IMR-90 (cell line): ENCODE measurements around the gene TFAP2C. TPM values are rescaled to one million over a fixed set of nuclear protein-coding genes. Genes with fewer than 3 reads are reported as not detected.

ENCODE experiments used
- ATAC-seq: fragments of 200-7000 bp; cut with Tn5 transposase; 2 replicates; pipeline ENCODE4 v1.9.1; 2020; ENCODE audit warnings: low read depth, mild to moderate bottlenecking, moderate library complexity
- BruUV-seq: library from RNA; stranded (reverse); fragments of 400-500 nt; replicated peaks from 2 replicates; lab custom pipeline; 2021; lab: Mats Ljungman, UMichigan
- CTCF ChIA-PET: fragments of 300-600 bp; formaldehyde crosslinking; extraction: SDS; loops from one replicate; lab custom pipeline; 2021; ENCODE audit warnings: antibody characterized with exemption; lab: Yijun Ruan, JAX
- POLR2A ChIA-PET: fragments of 300-600 bp; sonication (Branson Sonifier 250); formaldehyde crosslinking; loops from one replicate; lab custom pipeline; 2022; ENCODE audit warnings: antibody characterized with exemption; ENCODE audit not compliant: unreplicated experiment; lab: Charles Lee
- DNase-seq: peaks from one replicate; pipeline ENCODE4 v3.0.0; 2013
- H2AFZ ChIP-seq: replicated peaks from 2 replicates; pipeline ENCODE3; 2013; ENCODE audit warnings: low read length, mild to moderate bottlenecking; ENCODE audit not compliant: poor library complexity
- H2AK5ac ChIP-seq: 2 replicates; pipeline ENCODE4 v1.6.1; 2013; ENCODE audit warnings: low read depth, low read length, inconsistent platforms
- H2AK9ac ChIP-seq: replicated peaks from 2 replicates; pipeline ENCODE3; 2013; ENCODE audit warnings: mild to moderate bottlenecking, low read depth, low read length, moderate library complexity; ENCODE audit not compliant: poor library complexity
- H2BK120ac ChIP-seq: 2 replicates; pipeline ENCODE4 v1.6.1; 2013; ENCODE audit warnings: low read depth, low read length, inconsistent platforms
- H2BK15ac ChIP-seq: 3 replicates; pipeline ENCODE4 v1.6.1; 2013; ENCODE audit warnings: low read depth, low read length, inconsistent platforms
- H2BK20ac ChIP-seq: 2 replicates; pipeline ENCODE4 v1.6.1; 2013; ENCODE audit warnings: low read depth, mild to moderate bottlenecking, inconsistent platforms, low read length, moderate library complexity
- H2BK5ac ChIP-seq: 2 replicates; pipeline ENCODE4 v1.6.1; 2013; ENCODE audit warnings: mild to moderate bottlenecking, low read depth, low read length, inconsistent platforms; ENCODE audit not compliant: poor library complexity, severe bottlenecking
- H3K14ac ChIP-seq: replicated peaks from 2 replicates; pipeline ENCODE4 v1.6.1; 2013; ENCODE audit warnings: low read depth, low read length, inconsistent platforms
- H3K18ac ChIP-seq: 2 replicates; pipeline ENCODE4 v1.6.1; 2013; ENCODE audit warnings: low read depth, low read length, control low read depth
- H3K23ac ChIP-seq: 2 replicates; pipeline ENCODE4 v1.6.1; 2013; ENCODE audit warnings: low read depth, low read length, inconsistent platforms
- H3K27ac ChIP-seq: 2 replicates; pipeline ENCODE4 v1.5.1; 2013; ENCODE audit warnings: mild to moderate bottlenecking, control low read depth, low read length; ENCODE audit not compliant: insufficient read depth
- H3K27me3 ChIP-seq: 2 replicates; pipeline ENCODE4 v1.6.1; 2013; ENCODE audit warnings: low read length; ENCODE audit not compliant: control insufficient read depth, insufficient read depth
- H3K36me3 ChIP-seq: 2 replicates; pipeline ENCODE4 v1.6.1; 2013; ENCODE audit warnings: low read length, mixed read lengths; ENCODE audit not compliant: control insufficient read depth, insufficient read depth
- H3K4ac ChIP-seq: 2 replicates; pipeline ENCODE4 v1.6.1; 2013; ENCODE audit warnings: low read depth, low read length, inconsistent platforms
- H3K4me1 ChIP-seq: 2 replicates; pipeline ENCODE4 v1.6.1; 2013; ENCODE audit warnings: low read length, mixed read lengths; ENCODE audit not compliant: control insufficient read depth, insufficient read depth
- H3K4me2 ChIP-seq: 2 replicates; pipeline ENCODE4 v1.6.1; 2013; ENCODE audit warnings: low read depth, mild to moderate bottlenecking, control low read depth, low read length, moderate library complexity
- H3K4me3 ChIP-seq: 2 replicates; pipeline ENCODE4 v1.5.1; 2013; ENCODE audit warnings: low read depth, mild to moderate bottlenecking, control low read depth, low read length, moderate library complexity; ENCODE audit not compliant: insufficient read depth
- H3K56ac ChIP-seq: 2 replicates; pipeline ENCODE4 v1.6.1; 2013; ENCODE audit warnings: low read length, inconsistent platforms; ENCODE audit not compliant: insufficient read depth; ENCODE audit errors: extremely low read depth
- H3K79me1 ChIP-seq, 2 experiments: 2 replicates each; pipeline ENCODE4 v1.6.1; 2013; ENCODE audit warnings: low read length in 2 of 2, inconsistent platforms in 1 of 2, low read depth in 1 of 2
- H3K9ac ChIP-seq: 2 replicates; pipeline ENCODE4 v1.6.1; 2013; ENCODE audit warnings: low read depth, low read length, control low read depth
- H3K9me1 ChIP-seq: 2 replicates; pipeline ENCODE4 v1.6.1; 2013; ENCODE audit warnings: low read length, inconsistent platforms; ENCODE audit not compliant: insufficient read depth
- H3K9me3 ChIP-seq: 2 replicates; pipeline ENCODE4 v1.6.1; 2013; ENCODE audit warnings: low read length; ENCODE audit not compliant: control insufficient read depth, insufficient read depth
- H4K20me1 ChIP-seq: 2 replicates; pipeline ENCODE4 v1.6.1; 2013; ENCODE audit warnings: low read length, inconsistent platforms; ENCODE audit not compliant: insufficient read depth
- H4K5ac ChIP-seq: 2 replicates; pipeline ENCODE4 v1.6.1; 2013; ENCODE audit warnings: mild to moderate bottlenecking, low read depth, low read length, control low read depth
- H4K8ac ChIP-seq, 2 experiments: 2 replicates each; pipeline ENCODE4 v1.6.1; 2013; ENCODE audit warnings: low read depth in 2 of 2, low read length in 2 of 2, control low read depth in 1 of 2, inconsistent platforms in 1 of 2
- H4K91ac ChIP-seq: 2 replicates; pipeline ENCODE4 v1.6.1; 2013; ENCODE audit warnings: low read depth, low read length, inconsistent platforms; ENCODE audit not compliant: insufficient read depth
- BHLHE40 ChIP-seq: fragments of 150-350 bp; IDR thresholded peaks from 2 replicates; pipeline ENCODE4 v1.6.1; 2016; ENCODE audit warnings: mild to moderate bottlenecking, low read depth, low read length
- CEBPB ChIP-seq: IDR thresholded peaks from 2 replicates; pipeline ENCODE4 v1.6.1; 2012; ENCODE audit warnings: low read depth, low read length, improper control_type of control experiment
- CTCF ChIP-seq: conservative IDR thresholded peaks from 2 replicates; pipeline ENCODE4 v1.5.1; 2012; ENCODE audit warnings: mild to moderate bottlenecking, low read depth, low read length, improper control_type of control experiment
- ELK1 ChIP-seq: fragments of 150-350 bp; IDR thresholded peaks from 2 replicates; pipeline ENCODE4 v1.6.1; 2016; ENCODE audit warnings: low read depth, mild to moderate bottlenecking, low read length, moderate library complexity, borderline replicate concordance
- FOS ChIP-seq: fragments of 150-350 bp; IDR thresholded peaks from 2 replicates; pipeline ENCODE4 v1.6.1; 2016; ENCODE audit warnings: low read depth, low read length
- MAZ ChIP-seq: IDR thresholded peaks from 2 replicates; pipeline ENCODE4 v1.6.1; 2012; ENCODE audit warnings: low read depth, mild to moderate bottlenecking, low read length, improper control_type of control experiment, moderate library complexity, borderline replicate concordance
- MXI1 ChIP-seq: IDR thresholded peaks from 2 replicates; pipeline ENCODE4 v1.6.1; 2012; ENCODE audit warnings: low read depth, mild to moderate bottlenecking, low read length, moderate library complexity, borderline replicate concordance
- NFE2L2 ChIP-seq: fragments of 150-350 bp; IDR thresholded peaks from 2 replicates; pipeline ENCODE4 v1.6.1; 2016; ENCODE audit warnings: low read depth, mild to moderate bottlenecking, low read length
- POLR2A ChIP-seq: IDR thresholded peaks from 2 replicates; pipeline ENCODE4 v1.6.1; 2012; ENCODE audit warnings: mild to moderate bottlenecking, low read depth, low read length
- RFX5 ChIP-seq: IDR thresholded peaks from 2 replicates; pipeline ENCODE4 v1.8.0; 2012; ENCODE audit warnings: low read depth, mild to moderate bottlenecking, low read length, moderate library complexity
- SMC3 ChIP-seq: fragments of 150-350 bp; IDR thresholded peaks from 2 replicates; pipeline ENCODE4 v1.6.1; 2016; ENCODE audit warnings: low read depth, mild to moderate bottlenecking, antibody characterized with exemption, low read length, moderate library complexity
- USF2 ChIP-seq: fragments of 150-350 bp; IDR thresholded peaks from 2 replicates; pipeline ENCODE4 v1.6.1; 2017; ENCODE audit warnings: mild to moderate bottlenecking, antibody characterized with exemption, low read length, low read depth
- WGBS, 2 experiments: methylation state at CpG; one replicate each; pipeline versions ENCODE4 v1.1.5 to v1.1.7; 2013; ENCODE audit warnings: missing lambda C conversion rate in 2 of 2; ENCODE audit not compliant: insufficient read length in 1 of 2; ENCODE audit errors: extremely low coverage in 2 of 2; 5-methylcytosine and 5-hydroxymethylcytosine counted together
- dilution Hi-C: fragments of 300-500 bp; cut with HindIII; formaldehyde crosslinking; loops from one replicate; pipeline ENCODE4 v1.14.3; 2018; ENCODE audit warnings: low sequenced_read_pairs; ENCODE audit not compliant: unreplicated experiment
- in situ Hi-C: fragments of 300-500 bp; cut with MboI; formaldehyde crosslinking; loops from 3 replicates; pipeline ENCODE4 v1.14.3; 2019; ENCODE audit warnings: low sequenced_read_pairs, inconsistent platforms, mixed read lengths
- intact Hi-C: fragments of 100-400 bp; cut with micrococcal nuclease; formaldehyde crosslinking; loops from 2 replicates; pipeline ENCODE4 v1.10.0; 2022
- polyA plus RNA-seq, 3 experiments: library from polyadenylated mRNA; depleted of rRNA; stranded (reverse); fragments of >200 nt; gene quantifications; 2 replicates each; pipeline ENCODE4 v1.2.3, GENCODE V29; 2012; ENCODE audit warnings: low replicate concordance in 1 of 3
- total RNA-seq: library from RNA; depleted of rRNA; stranded (reverse); fragments of >200 nt; gene quantifications from 2 replicates; pipeline ENCODE4 v1.2.3, GENCODE V29; 2012

Gene TFAP2C
- total and polyA plus RNA-seq, 2 of the 4 experiments (the other 2 are of a cell fraction), result under 0.01 to 0.05 TPM

- no peak overlapping the region for H3K4ac ChIP-seq
- WGBS, 2 experiments, result no CpG with 5 or more reads among the region's 2 CpGs
- no peak overlapping the region for H2BK120ac ChIP-seq
- H3K27ac ChIP-seq, result no peak overlapping the region
- H3K23ac ChIP-seq, result no peak overlapping the region
- no peak overlapping the region for H2AK5ac ChIP-seq
- H2AK9ac ChIP-seq, result no peak overlapping the region
- H2BK20ac ChIP-seq, result no peak overlapping the region
- intact Hi-C loops, result no loop called here
- no peaks in the 10 kb centered on the region for H3K79me1 ChIP-seq
- H3K9me1 ChIP-seq, result no peaks in the 10 kb centered on the region
- ChIA-PET CTCF (no interaction called here), POLR2A (no interaction called here)
- in situ Hi-C loops, result no loop called here
- H2AFZ ChIP-seq, result no peak overlapping the region
- H3K18ac ChIP-seq, result no peak overlapping the region
- H3K36me3 ChIP-seq, result no peaks in the 10 kb centered on the region
- H3K9me3 ChIP-seq, result no peaks in the 10 kb centered on the region
- BruUV-seq, result no TSS peak
- H3K14ac ChIP-seq, result no peak overlapping the region
- no peak overlapping the region for H3K9ac ChIP-seq
- no peaks in the 10 kb centered on the region for H3K4me1 ChIP-seq
- ATAC-seq, result no peak
- no peak overlapping the region for H2BK15ac ChIP-seq
- H4K91ac ChIP-seq, result no peak overlapping the region
- TF ChIP-seq USF2, result no peak
- TF ChIP-seq POLR2A, result no peak
- no peak for TF ChIP-seq SMC3
- TF ChIP-seq NFE2L2, result no peak
- TF ChIP-seq ELK1, result no peak
- TF ChIP-seq MXI1, result no peak
- no peak for TF ChIP-seq FOS
- TF ChIP-seq CTCF, result no peak
- no peak for TF ChIP-seq RFX5
- TF ChIP-seq MAZ, result no peak
- TF ChIP-seq BHLHE40, result no peak
- no peak for TF ChIP-seq CEBPB
- dilution Hi-C loops, result no loop called here
- peaks cover 29% of the 10 kb centered on the region for H3K27me3 ChIP-seq
- H4K5ac ChIP-seq, result no peak overlapping the region
- H4K20me1 ChIP-seq, result no peaks in the 10 kb centered on the region
- no peak overlapping the region for H2BK5ac ChIP-seq
- no peak overlapping the region for H4K8ac ChIP-seq
- no peak overlapping the region for H3K4me2 ChIP-seq
- no peak overlapping the region for H3K56ac ChIP-seq
- H3K4me3 ChIP-seq, result no peak overlapping the region
- no peak for DNase-seq
These were observed 7.4 kb upstream of the TFAP2C start for GRCh38 chr20:56621730-56622129.
